ENCODE data around the gene GATB. TPM values are rescaled to one million over a fixed set of nuclear protein-coding genes. Genes with fewer than 3 reads are reported as not detected.

GATB gene
- total RNA-seq, 1 experiment from 2014 or later: 29.6 TPM

- Mint-ChIP-seq H3K4me1 (ENCODE audit: low read depth, unreplicated experiment) (no peaks in the 10 kb centered on the region), H3K27ac (ENCODE audit: unreplicated experiment) (no peak overlapping the region), H3K27me3 (ENCODE audit: insufficient read depth, unreplicated experiment) (no peaks in the 10 kb centered on the region), H3K9me3 (ENCODE audit: unreplicated experiment) (no peaks in the 10 kb centered on the region), H3K36me3 (ENCODE audit: insufficient read depth, unreplicated experiment) (no peaks in the 10 kb centered on the region), H3K4me3 (ENCODE audit: unreplicated experiment) (no peak overlapping the region)
- H3K27me3 ChIP-seq (replicated peaks; ENCODE audit: control insufficient read depth, insufficient read depth, low read length): no peaks in the 10 kb centered on the region
- ChIA-PET POLR2A (no interaction called here), CTCF (no interaction called here)
- no peaks in the 10 kb centered on the region for H3K36me3 ChIP-seq (ENCODE audit: control insufficient read depth, insufficient read depth, low read length)
- no peak overlapping the region for H3K4me3 ChIP-seq (ENCODE audit: low read depth, low read length)
- H3K9me3 ChIP-seq: no peaks in the 10 kb centered on the region
- no peaks in the 10 kb centered on the region for H3K4me1 ChIP-seq
- DNase-seq: no peak
- no peak for TF ChIP-seq CTCF (IDR thresholded peaks at IDR 0.05; ENCODE audit: insufficient read depth in 1 of 2, low read depth in 1 of 2, low read length in 1 of 2, severe bottlenecking in 1 of 2, unreplicated experiment in 1 of 2)
- intact Hi-C loops (cut with micrococcal nuclease; ENCODE audit: unreplicated experiment): no loop called here
- no TSS peak for BruUV-seq (replicated peaks)
Measured at GRCh38 chr4:151709071-151709470, 51.7 kb downstream of the GATB start.

GRCh38 chr4:151708100-151708499, 52.7 kb downstream of the GATB start:
- no TSS peak for BruUV-seq (replicated peaks)
- CTCF ChIA-PET: no interaction called here

GRCh38 chr4:151703401-151703800, 57.4 kb downstream of the GATB start:
- CTCF ChIA-PET: no interaction called here
- no peaks in the 10 kb centered on the region for H3K4me1 Mint-ChIP-seq (ENCODE audit: low read depth, unreplicated experiment)

More at GRCh38 chr4:151708100-151708499, 52.7 kb downstream of the GATB start:
- Mint-ChIP-seq H3K4me1 (ENCODE audit: low read depth, unreplicated experiment) (no peaks in the 10 kb centered on the region), H3K27ac (ENCODE audit: unreplicated experiment) (no peak overlapping the region), H3K4me3 (ENCODE audit: unreplicated experiment) (no peak overlapping the region), H3K9me3 (ENCODE audit: unreplicated experiment) (no peaks in the 10 kb centered on the region), H3K36me3 (ENCODE audit: insufficient read depth, unreplicated experiment) (no peaks in the 10 kb centered on the region), H3K27me3 (ENCODE audit: insufficient read depth, unreplicated experiment) (no peaks in the 10 kb centered on the region)
- Histone ChIP-seq H3K4me1 (no peaks in the 10 kb centered on the region), H3K9me3 (no peaks in the 10 kb centered on the region), H3K4me3 (ENCODE audit: low read depth, low read length) (no peak overlapping the region), H3K36me3 (ENCODE audit: control insufficient read depth, insufficient read depth, low read length) (no peaks in the 10 kb centered on the region), H3K27me3 (replicated peaks; ENCODE audit: control insufficient read depth, insufficient read depth, low read length) (no peaks in the 10 kb centered on the region)
- no peak for DNase-seq
- POLR2A ChIA-PET: no interaction called here
- intact Hi-C loops (cut with micrococcal nuclease; ENCODE audit: unreplicated experiment): no loop called here
- TF ChIP-seq CTCF (IDR thresholded peaks at IDR 0.05; ENCODE audit: insufficient read depth in 1 of 2, low read depth in 1 of 2, low read length in 1 of 2, severe bottlenecking in 1 of 2, unreplicated experiment in 1 of 2): no peak

More at GRCh38 chr4:151703401-151703800, 57.4 kb downstream of the GATB start:
- intact Hi-C loops (cut with micrococcal nuclease; ENCODE audit: unreplicated experiment): no loop called here
- DNase-seq: no peak
- Histone ChIP-seq H3K36me3 (ENCODE audit: control insufficient read depth, insufficient read depth, low read length) (no peaks in the 10 kb centered on the region), H3K27me3 (replicated peaks; ENCODE audit: control insufficient read depth, insufficient read depth, low read length) (no peaks in the 10 kb centered on the region), H3K4me3 (ENCODE audit: low read depth, low read length) (no peak overlapping the region), H3K4me1 (no peaks in the 10 kb centered on the region), H3K9me3 (no peaks in the 10 kb centered on the region)
- POLR2A ChIA-PET: no interaction called here
- Mint-ChIP-seq H3K27ac (ENCODE audit: unreplicated experiment) (no peak overlapping the region), H3K27me3 (ENCODE audit: insufficient read depth, unreplicated experiment) (no peaks in the 10 kb centered on the region), H3K36me3 (ENCODE audit: insufficient read depth, unreplicated experiment) (no peaks in the 10 kb centered on the region), H3K9me3 (ENCODE audit: unreplicated experiment) (no peaks in the 10 kb centered on the region), H3K4me3 (ENCODE audit: unreplicated experiment) (no peak overlapping the region)
- BruUV-seq (replicated peaks): no TSS peak
- no peak for TF ChIP-seq CTCF (IDR thresholded peaks at IDR 0.05; ENCODE audit: insufficient read depth in 1 of 2, low read depth in 1 of 2, low read length in 1 of 2, severe bottlenecking in 1 of 2, unreplicated experiment in 1 of 2)
